IPS-18c (cell line): Measurements from ENCODE around the gene IFNL1.
"Not testable (repeated sequence)": the region's sequence is repeated elsewhere in the genome, so short reads cannot be mapped to it uniquely, and the experiment has no call there.

Experiments
- H3K4me3 ChIP-seq: 2 replicates; pipeline ENCODE4 v1.7.0; 2013; ENCODE audit warnings: low read depth, mild to moderate bottlenecking, low read length, moderate library complexity; ENCODE audit not compliant: insufficient read depth
- H3K9me3 ChIP-seq: one replicate; pipeline ENCODE4 v1.6.1; 2013; ENCODE audit warnings: mild to moderate bottlenecking, low read length, moderate library complexity; ENCODE audit not compliant: control insufficient read depth, insufficient read depth

IFNL1 gene

GRCh38 chr19:39268085-39268484, 28.1 kb upstream of the IFNL1 start, which contains the start of gene IFNL2:
TSS of gene IFNL2 (plus strand) at chr19:39268396. CDS start at chr19:39268569, 173 bp downstream.
- not testable (repeated sequence) for H3K4me3 ChIP-seq, H3K9me3 ChIP-seq

- H3K4me3 ChIP-seq, H3K9me3 ChIP-seq: not testable (repeated sequence)
Observed at GRCh38 chr19:39268531-39269223, 27.5 kb upstream of the IFNL1 start.

- not testable (repeated sequence) for H3K4me3 ChIP-seq, H3K9me3 ChIP-seq
Observed at GRCh38 chr19:39269369-39269768, 26.8 kb upstream of the IFNL1 start.

GRCh38 chr19:39270036-39270871, 26.0 kb upstream of the IFNL1 start:
- peaks cover 3% of the 10 kb centered on the region for H3K9me3 ChIP-seq
- no peak overlapping the region for H3K4me3 ChIP-seq

- not testable (repeated sequence) for H3K9me3 ChIP-seq, H3K4me3 ChIP-seq
Observed at GRCh38 chr19:39273859-39274258, 22.3 kb upstream of the IFNL1 start.

GRCh38 chr19:39275578-39275977, 20.6 kb upstream of the IFNL1 start:
- Histone ChIP-seq H3K4me3 (no peak overlapping the region), H3K9me3 (no peaks in the 10 kb centered on the region)

GRCh38 chr19:39276740-39277139, 19.5 kb upstream of the IFNL1 start:
- H3K4me3 ChIP-seq = no peak overlapping the region
- H3K9me3 ChIP-seq = no peaks in the 10 kb centered on the region

GRCh38 chr19:39277598-39277997, 18.6 kb upstream of the IFNL1 start:
- Histone ChIP-seq H3K4me3 (no peak overlapping the region), H3K9me3 (no peaks in the 10 kb centered on the region)

- H3K9me3 ChIP-seq = no peaks in the 10 kb centered on the region
- no peak overlapping the region for H3K4me3 ChIP-seq
Observed at GRCh38 chr19:39282021-39282420, 14.2 kb upstream of the IFNL1 start.

- no peak overlapping the region for H3K4me3 ChIP-seq
- H3K9me3 ChIP-seq = no peaks in the 10 kb centered on the region
Observed at GRCh38 chr19:39284032-39284431, 12.2 kb upstream of the IFNL1 start.

- Histone ChIP-seq H3K9me3 (no peaks in the 10 kb centered on the region), H3K4me3 (no peak overlapping the region)
Observed at GRCh38 chr19:39293394-39293793, 2.8 kb upstream of the IFNL1 start.

GRCh38 chr19:39296906-39297305, 699 bp downstream of the IFNL1 start:
- Histone ChIP-seq H3K9me3 (no peaks in the 10 kb centered on the region), H3K4me3 (no peak overlapping the region)

GRCh38 chr19:39297931-39298634, 1.9 kb downstream of the IFNL1 start:
- no peak overlapping the region for H3K4me3 ChIP-seq
- H3K9me3 ChIP-seq = no peaks in the 10 kb centered on the region

- no peaks in the 10 kb centered on the region for H3K9me3 ChIP-seq
- no peak overlapping the region for H3K4me3 ChIP-seq
Observed at GRCh38 chr19:39299404-39299803, 3.2 kb downstream of the IFNL1 start.

GRCh38 chr19:39299832-39300231, 3.6 kb downstream of the IFNL1 start:
- Histone ChIP-seq H3K9me3 (no peaks in the 10 kb centered on the region), H3K4me3 (no peak overlapping the region)

- H3K4me3 ChIP-seq = no peak overlapping the region
- no peaks in the 10 kb centered on the region for H3K9me3 ChIP-seq
Observed at GRCh38 chr19:39301021-39301420, 4.8 kb downstream of the IFNL1 start.

- H3K9me3 ChIP-seq = no peaks in the 10 kb centered on the region
- no peak overlapping the region for H3K4me3 ChIP-seq
Observed at GRCh38 chr19:39301562-39301961, 5.4 kb downstream of the IFNL1 start.
